Activated CD4-positive, alpha-beta memory T cell treated with anti-CD3 and anti-CD28 coated beads for 36 hours (primary cell): ENCODE data around the gene DNM2. TPM values are rescaled to one million over a fixed set of nuclear protein-coding genes. Genes with fewer than 3 reads are reported as not detected.
"Not testable (repeated sequence)": the region's sequence is repeated elsewhere in the genome, so short reads cannot be mapped to it uniquely, and the experiment has no call there.

Source experiments
- CTCF ChIA-PET: fragments of 350-600 bp; sonication (Branson Sonifier 250); formaldehyde crosslinking; loops from one replicate; lab custom pipeline; 2021; ENCODE audit warnings: antibody characterized with exemption, inconsistent platforms; lab: Charles Lee
- POLR2A ChIA-PET: fragments of 350-600 bp; sonication (Branson Sonifier 250); formaldehyde crosslinking; loops from one replicate; lab custom pipeline; 2021; ENCODE audit warnings: antibody characterized with exemption; lab: Charles Lee
- DNase-seq: peaks from one replicate; pipeline ENCODE4 v3.0.0-alpha.2; 2020
- H3K27ac Mint-ChIP-seq: one replicate; pipeline ENCODE4 v1.8.0; 2021; ENCODE audit warnings: mixed read lengths
- H3K27me3 Mint-ChIP-seq: one replicate; pipeline ENCODE4 v1.8.0; 2021; ENCODE audit warnings: mixed read lengths
- H3K36me3 Mint-ChIP-seq: one replicate; pipeline ENCODE4 v1.8.0; 2021; ENCODE audit warnings: mixed read lengths
- H3K4me1 Mint-ChIP-seq: one replicate; pipeline ENCODE4 v1.8.0; 2021; ENCODE audit warnings: low read depth, mixed read lengths
- H3K4me3 Mint-ChIP-seq: one replicate; pipeline ENCODE4 v1.8.0; 2021; ENCODE audit warnings: mild to moderate bottlenecking, mixed read lengths
- H3K9me3 Mint-ChIP-seq: one replicate; pipeline ENCODE4 v1.8.0; 2021; ENCODE audit warnings: mixed read lengths
- intact Hi-C: fragments of 100-400 bp; cut with micrococcal nuclease; formaldehyde crosslinking; loops from one replicate; pipeline ENCODE4 v1.15.1; 2023
- total RNA-seq, 2 experiments: library from RNA; stranded (reverse); gene quantifications; one replicate each; pipeline ENCODE4 v1.2.3, GENCODE V29; 2021

DNM2 gene
- total RNA-seq, 2 experiments from 2014 or later = 171 to 173 TPM

DNA sequence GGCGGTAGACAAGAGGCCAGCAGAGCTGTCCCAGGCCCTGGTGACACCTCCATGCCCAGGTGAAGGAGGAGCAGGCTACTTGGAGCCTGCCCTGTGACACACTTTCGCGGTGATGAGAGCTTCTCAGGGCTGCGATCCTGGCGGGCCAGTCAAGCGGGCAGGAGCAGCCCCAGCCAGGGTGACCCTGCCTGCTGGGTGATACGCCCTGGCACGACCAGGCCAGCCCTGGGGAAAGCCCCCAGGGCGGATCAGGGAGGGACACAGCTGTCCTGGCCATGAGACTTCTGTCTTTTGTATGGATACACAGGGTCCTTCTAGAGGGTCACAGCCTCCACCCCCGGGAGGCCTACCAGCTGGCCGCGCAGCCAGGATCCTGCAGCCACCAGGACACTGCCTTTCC, 13.1 kb downstream of the DNM2 start:
- no peaks in the 10 kb centered on the region for H3K9me3 Mint-ChIP-seq
- peak overlapping the region; percentile 26 for H3K4me3 Mint-ChIP-seq
- intact Hi-C loops = loop anchor here (1.0 kb wide), 2 partner anchors 28 to 66 kb away; no protein-coding TSS in a partner anchor
- H3K27ac Mint-ChIP-seq = peak overlapping the region; percentile 84
- DNase-seq = no peak
- peaks cover 10% of the 10 kb centered on the region for H3K36me3 Mint-ChIP-seq
- H3K4me1 Mint-ChIP-seq = peaks cover 50% of the 10 kb centered on the region
- ChIA-PET CTCF (interaction anchor here (0.6 to 2.2 kb wide), 4 partner anchors 13 to 318 kb away, joined by 3 to 14 read pairs (median 4); partner anchors contain the start of gene DNM2), POLR2A (interaction anchor here (0.7 to 1.7 kb wide), 3 partner anchors 11 to 29 kb away, joined by 3 to 7 read pairs (median 5); partner anchors contain the start of genes DNM2 and QTRT1)
- H3K27me3 Mint-ChIP-seq = no peaks in the 10 kb centered on the region

DNA sequence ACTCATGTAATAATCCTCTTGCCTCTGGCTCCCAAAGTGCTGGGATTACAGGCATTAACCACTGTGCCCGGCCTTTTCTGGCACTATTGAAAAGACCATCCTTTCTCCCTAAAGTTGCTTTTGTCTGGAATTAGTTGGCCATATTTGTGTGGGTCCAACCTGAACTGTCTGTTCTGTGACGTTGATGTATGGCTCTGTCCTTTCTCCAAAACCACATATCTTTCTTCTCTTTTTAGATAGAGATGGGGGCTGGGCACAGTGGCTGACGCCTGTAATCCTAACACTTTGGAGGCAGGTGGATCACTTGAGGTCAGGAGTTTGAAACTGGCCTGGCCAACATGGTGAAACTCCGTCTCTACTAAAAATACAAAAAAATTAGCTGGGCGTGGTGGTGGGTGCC, 17.9 kb downstream of the DNM2 start:
- no peak overlapping the region for H3K27ac Mint-ChIP-seq
- H3K4me3 Mint-ChIP-seq = no peak overlapping the region
- ChIA-PET POLR2A (no interaction called here), CTCF (interaction anchor here (0.8 to 1.3 kb wide), 2 partner anchors 34 to 36 kb away, joined by 3 to 4 read pairs; partner anchors contain the start of gene QTRT1)
- peaks cover 45% of the 10 kb centered on the region for H3K4me1 Mint-ChIP-seq
- H3K9me3 Mint-ChIP-seq = peaks cover 3% of the 10 kb centered on the region
- intact Hi-C loops = no loop called here
- no peaks in the 10 kb centered on the region for H3K27me3 Mint-ChIP-seq
- DNase-seq = no peak
- peaks cover 3% of the 10 kb centered on the region for H3K36me3 Mint-ChIP-seq

DNA sequence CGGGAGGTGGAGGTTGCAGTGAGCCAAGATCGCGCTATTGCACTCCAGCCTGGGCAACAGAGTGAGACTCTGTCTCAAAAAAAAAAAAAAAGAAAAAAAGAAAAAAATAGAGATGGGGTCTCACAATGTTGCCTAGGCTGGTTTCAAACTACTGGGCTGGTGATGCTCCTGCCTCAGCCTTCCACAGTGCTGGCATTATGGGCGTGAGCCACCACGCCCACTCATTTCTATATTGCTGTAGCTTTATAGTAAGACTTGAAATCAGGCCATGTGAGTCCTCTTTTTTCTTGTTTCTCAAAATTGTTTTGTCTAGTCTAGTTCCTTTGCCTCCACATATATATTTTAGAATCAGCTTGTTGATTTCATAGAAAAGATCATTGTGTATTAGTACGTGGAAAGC, 18.3 kb downstream of the DNM2 start:
- peaks cover 6% of the 10 kb centered on the region for H3K36me3 Mint-ChIP-seq

DNA sequence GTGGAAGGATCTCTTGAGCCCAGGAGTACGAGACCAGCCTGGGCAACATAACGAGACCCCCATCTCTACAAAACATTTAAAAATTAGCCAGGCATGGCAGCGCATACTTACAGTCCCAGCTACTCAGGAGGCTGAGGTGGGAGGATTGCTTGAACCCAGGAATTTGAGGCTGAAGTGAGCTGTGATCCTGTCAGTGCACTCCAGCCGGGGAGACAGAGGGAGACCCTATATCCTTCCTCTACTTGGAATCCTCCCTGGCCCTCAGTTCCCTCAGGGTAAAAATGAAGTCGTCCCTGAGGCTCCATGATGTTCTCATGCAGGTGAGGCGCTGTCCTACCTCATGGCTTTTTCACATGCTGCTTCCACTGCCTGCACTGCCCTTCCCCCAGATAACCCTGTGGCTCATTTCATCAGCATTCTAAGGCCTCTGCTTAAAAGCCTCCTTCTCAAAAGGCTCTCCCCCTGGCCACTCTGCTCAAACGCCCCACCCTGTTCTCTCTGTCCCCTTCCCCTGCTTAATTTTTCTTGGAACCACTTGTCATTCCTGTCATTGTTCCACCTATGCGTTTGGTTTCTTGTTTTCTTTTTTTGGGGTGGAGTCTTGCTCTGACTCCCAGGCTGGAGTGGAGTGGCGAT, 19.2 kb downstream of the DNM2 start:
- H3K9me3 Mint-ChIP-seq = peaks cover 3% of the 10 kb centered on the region
- no peak for DNase-seq
- CTCF ChIA-PET = interaction anchor here (1.3 kb wide), 1 partner anchor 35 kb away, joined by 3 read pairs; the partner anchor contains the start of gene QTRT1
- intact Hi-C loops = no loop called here
- no peak overlapping the region for H3K4me3 Mint-ChIP-seq
- H3K27ac Mint-ChIP-seq = no peak overlapping the region
- peaks cover 38% of the 10 kb centered on the region for H3K4me1 Mint-ChIP-seq
- POLR2A ChIA-PET = no interaction called here
- H3K36me3 Mint-ChIP-seq = peaks cover 6% of the 10 kb centered on the region
- no peaks in the 10 kb centered on the region for H3K27me3 Mint-ChIP-seq

More for the DNA sequence above, 18.3 kb downstream of the DNM2 start:
- Mint-ChIP-seq H3K9me3 (peaks cover 3% of the 10 kb centered on the region), H3K27me3 (no peaks in the 10 kb centered on the region), H3K4me3 (no peak overlapping the region), H3K27ac (no peak overlapping the region), H3K4me1 (peaks cover 43% of the 10 kb centered on the region)
- DNase-seq = no peak
- CTCF ChIA-PET = interaction anchor here (0.8 to 1.3 kb wide), 2 partner anchors 35 to 37 kb away, joined by 3 to 4 read pairs; partner anchors contain the start of gene QTRT1
- intact Hi-C loops = no loop called here
- POLR2A ChIA-PET = no interaction called here

DNA sequence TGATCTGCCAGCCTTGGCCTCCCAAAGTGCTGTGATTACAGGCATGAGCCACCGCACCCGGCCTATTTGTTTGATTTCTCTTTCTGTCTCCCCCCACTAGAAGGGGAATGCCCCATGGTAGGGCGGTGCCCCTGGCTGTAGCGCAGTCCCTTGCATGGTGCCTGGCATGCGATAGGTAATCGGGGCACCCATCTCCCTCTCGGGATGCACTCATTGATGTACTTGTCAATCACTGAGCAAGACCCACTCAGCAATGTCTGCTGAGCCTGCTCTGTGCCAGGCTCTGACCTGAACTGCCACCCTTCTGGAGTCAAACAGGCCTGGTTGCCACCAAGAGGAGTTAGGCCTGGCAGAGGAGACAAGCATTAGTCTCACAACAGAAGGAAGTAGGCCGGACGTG, 19.8 kb downstream of the DNM2 start:
- CTCF ChIA-PET = no interaction called here

DNA sequence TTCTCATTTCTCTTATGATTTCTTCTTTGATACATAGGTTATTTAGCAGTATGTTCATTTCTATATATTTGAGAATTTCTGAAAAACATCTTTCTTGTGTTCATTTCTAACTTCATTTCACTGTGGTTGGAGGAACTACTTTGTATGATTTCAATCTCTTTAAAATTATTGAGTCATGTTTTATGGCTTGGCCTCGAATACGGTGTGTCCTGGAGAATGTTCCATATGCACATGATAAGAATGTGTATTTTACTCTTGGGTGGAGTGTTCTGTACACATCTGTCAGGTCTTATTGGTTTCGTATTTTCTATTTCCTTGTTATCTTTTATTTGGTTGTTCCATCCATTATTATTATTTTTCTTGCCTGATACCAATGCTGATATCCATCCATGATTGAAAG, 22.9 kb downstream of the DNM2 start:
- peaks cover 3% of the 10 kb centered on the region for H3K9me3 Mint-ChIP-seq
- no peak for DNase-seq
- no peak overlapping the region for H3K4me3 Mint-ChIP-seq
- ChIA-PET POLR2A (no interaction called here), CTCF (interaction anchor here (0.6 kb wide), 1 partner anchor 38 kb away, joined by 3 read pairs; no protein-coding TSS in a partner anchor)
- intact Hi-C loops = no loop called here
- H3K27ac Mint-ChIP-seq = peak overlapping the region; percentile 5
- H3K36me3 Mint-ChIP-seq = peaks cover 6% of the 10 kb centered on the region
- H3K4me1 Mint-ChIP-seq = peaks cover 47% of the 10 kb centered on the region
- H3K27me3 Mint-ChIP-seq = no peaks in the 10 kb centered on the region

More for the DNA sequence above, 19.8 kb downstream of the DNM2 start:
- H3K27me3 Mint-ChIP-seq = no peaks in the 10 kb centered on the region
- POLR2A ChIA-PET = no interaction called here
- no peak for DNase-seq
- no peak overlapping the region for H3K27ac Mint-ChIP-seq
- peaks cover 40% of the 10 kb centered on the region for H3K4me1 Mint-ChIP-seq
- intact Hi-C loops = no loop called here
- H3K4me3 Mint-ChIP-seq = no peak overlapping the region
- H3K9me3 Mint-ChIP-seq = peaks cover 3% of the 10 kb centered on the region
- H3K36me3 Mint-ChIP-seq = peaks cover 6% of the 10 kb centered on the region

DNA sequence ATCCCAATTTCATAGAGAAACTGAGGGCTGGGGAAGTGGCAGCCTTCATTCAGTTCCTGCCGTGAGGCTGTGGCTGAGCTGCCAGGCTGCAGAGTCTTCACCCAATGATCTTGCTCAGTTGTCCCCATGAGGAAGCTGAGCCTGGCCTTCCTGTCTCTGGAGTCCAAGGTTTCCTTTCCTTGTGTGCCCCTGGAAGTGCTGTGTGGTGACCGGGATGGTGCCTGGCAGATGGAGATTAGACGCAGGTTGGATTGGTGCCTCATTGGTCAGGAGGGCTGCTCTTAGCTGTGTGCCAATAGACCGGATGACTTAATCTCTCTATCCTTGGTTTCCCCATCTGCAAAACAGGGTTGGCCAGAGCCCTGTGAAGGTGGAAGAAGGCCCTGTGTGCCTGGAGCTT, 24.6 kb downstream of the DNM2 start:
- no peaks in the 10 kb centered on the region for H3K27me3 Mint-ChIP-seq
- H3K27ac Mint-ChIP-seq = no peak overlapping the region
- peaks cover 3% of the 10 kb centered on the region for H3K9me3 Mint-ChIP-seq
- no peak for DNase-seq
- ChIA-PET CTCF (interaction anchor here (1.0 kb wide), 1 partner anchor 22 kb away, joined by 3 read pairs; no protein-coding TSS in a partner anchor), POLR2A (no interaction called here)
- H3K4me3 Mint-ChIP-seq = no peak overlapping the region
- intact Hi-C loops = no loop called here
- peaks cover 40% of the 10 kb centered on the region for H3K4me1 Mint-ChIP-seq
- peaks cover 6% of the 10 kb centered on the region for H3K36me3 Mint-ChIP-seq

DNA sequence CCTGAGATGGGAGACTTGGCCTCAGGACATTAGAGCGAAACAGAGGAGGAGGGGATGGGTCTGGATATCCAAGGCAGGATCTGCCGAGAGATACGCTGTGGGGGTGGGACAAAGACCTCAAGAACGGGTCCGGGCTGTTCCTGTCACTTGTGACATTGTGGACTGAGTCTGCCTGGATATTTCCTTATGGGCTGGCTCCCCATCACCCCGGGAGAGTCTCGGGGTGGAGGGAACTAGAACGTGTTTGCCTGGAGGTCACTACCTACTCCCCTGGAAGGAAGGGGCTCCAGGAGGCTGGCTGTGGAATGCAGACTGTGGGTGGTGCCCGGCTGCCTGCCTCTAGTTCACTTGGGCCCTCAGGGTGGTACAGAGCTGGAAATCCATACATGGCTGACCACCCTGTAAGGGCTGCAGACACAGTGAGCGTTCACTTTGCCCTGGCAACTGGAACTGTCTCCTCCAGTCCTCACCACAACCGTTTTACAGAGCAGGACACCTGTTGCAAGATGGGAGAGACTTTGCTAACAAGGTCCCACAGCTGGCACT, 26.4 kb downstream of the DNM2 start:
- ChIA-PET POLR2A (no interaction called here), CTCF (no interaction called here)
- intact Hi-C loops = no loop called here
- Mint-ChIP-seq H3K27ac (no peak overlapping the region), H3K27me3 (no peaks in the 10 kb centered on the region), H3K9me3 (peaks cover 3% of the 10 kb centered on the region), H3K4me1 (peaks cover 50% of the 10 kb centered on the region), H3K4me3 (no peak overlapping the region), H3K36me3 (peaks cover 6% of the 10 kb centered on the region)
- no peak for DNase-seq

DNA sequence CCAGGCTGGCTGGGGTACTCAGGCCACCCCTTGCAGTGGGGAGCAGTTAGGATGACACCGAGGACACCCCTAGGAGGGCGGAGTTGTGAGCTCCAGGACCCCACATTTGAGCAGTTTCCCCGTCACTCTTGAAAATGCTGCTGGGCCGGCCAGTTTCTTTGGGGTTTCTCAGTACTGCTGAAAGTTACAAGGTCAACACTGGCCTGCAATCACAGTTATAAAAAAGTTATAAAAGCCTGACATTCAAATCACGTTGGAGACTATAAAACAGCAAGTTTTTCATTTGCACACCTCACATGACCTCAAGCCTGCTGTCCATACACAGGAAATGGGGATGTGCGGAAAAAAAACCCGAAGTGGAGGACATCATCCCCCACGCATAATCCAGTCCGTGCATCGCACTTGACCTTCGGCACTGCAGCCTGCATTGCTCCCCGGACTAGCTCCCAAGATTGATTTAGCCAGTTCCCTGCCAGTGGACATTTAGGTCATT, 27.0 kb downstream of the DNM2 start:
- CTCF ChIA-PET = no interaction called here
- Mint-ChIP-seq H3K9me3 (peaks cover 3% of the 10 kb centered on the region), H3K36me3 (peaks cover 6% of the 10 kb centered on the region), H3K4me3 (no peak overlapping the region), H3K27me3 (no peaks in the 10 kb centered on the region), H3K27ac (no peak overlapping the region), H3K4me1 (peaks cover 53% of the 10 kb centered on the region)
- POLR2A ChIA-PET = no interaction called here
- DNase-seq = no peak
- intact Hi-C loops = no loop called here

DNA sequence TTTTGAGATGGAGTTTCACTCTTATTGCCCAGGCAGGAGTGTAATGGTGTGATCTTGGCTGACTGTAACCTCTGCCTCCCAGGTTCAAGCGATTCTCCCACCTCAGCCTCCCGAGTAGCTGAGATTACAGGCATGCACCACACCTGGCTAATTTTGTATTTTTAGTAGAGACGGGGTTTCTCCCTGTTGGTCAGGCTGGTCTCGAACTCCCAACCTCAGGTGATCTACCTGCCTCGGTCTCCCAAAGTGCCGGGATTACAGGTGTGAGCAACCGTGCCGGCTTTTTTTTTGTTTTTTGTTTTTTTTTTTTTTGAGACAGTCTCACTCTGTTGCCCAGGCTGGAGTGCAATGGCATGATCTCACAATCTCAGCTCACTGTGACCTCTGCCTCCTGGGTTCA, 28.6 kb downstream of the DNM2 start:
- DNase-seq, POLR2A ChIA-PET, H3K9me3 Mint-ChIP-seq, H3K27ac Mint-ChIP-seq, H3K36me3 Mint-ChIP-seq, H3K27me3 Mint-ChIP-seq, H3K4me3 Mint-ChIP-seq, intact Hi-C loops: not testable (repeated sequence)
- CTCF ChIA-PET = interaction anchor here (0.6 kb wide), 1 partner anchor 108 kb away, joined by 3 read pairs; no protein-coding TSS in a partner anchor
- peaks cover 57% of the 10 kb centered on the region for H3K4me1 Mint-ChIP-seq

DNA sequence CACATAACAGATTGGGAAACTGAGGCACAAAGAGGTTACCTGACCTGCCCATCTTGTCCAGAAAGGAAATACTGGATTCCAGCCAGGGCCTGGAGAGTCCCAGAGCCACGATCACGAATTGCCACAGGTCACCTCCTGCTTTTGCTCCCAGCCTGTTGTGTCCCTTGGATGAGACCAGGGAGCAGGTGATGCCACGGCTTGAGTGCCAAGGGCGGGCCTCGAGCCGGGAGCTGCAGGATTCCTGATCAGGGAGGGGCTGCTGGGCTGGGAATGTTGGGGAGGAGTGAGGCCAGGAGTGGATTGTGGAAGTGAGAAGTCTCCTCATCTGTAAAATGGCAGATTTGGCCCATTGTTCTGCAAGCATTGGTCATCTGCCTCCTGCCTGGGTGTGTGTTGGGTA, 29.4 kb downstream of the DNM2 start:
- ChIA-PET POLR2A (no interaction called here), CTCF (no interaction called here)
- no peak for DNase-seq
- Mint-ChIP-seq H3K4me3 (no peak overlapping the region), H3K27ac (no peak overlapping the region), H3K27me3 (no peaks in the 10 kb centered on the region), H3K4me1 (peaks cover 62% of the 10 kb centered on the region), H3K9me3 (no peaks in the 10 kb centered on the region), H3K36me3 (no peaks in the 10 kb centered on the region)
- intact Hi-C loops = no loop called here

DNA sequence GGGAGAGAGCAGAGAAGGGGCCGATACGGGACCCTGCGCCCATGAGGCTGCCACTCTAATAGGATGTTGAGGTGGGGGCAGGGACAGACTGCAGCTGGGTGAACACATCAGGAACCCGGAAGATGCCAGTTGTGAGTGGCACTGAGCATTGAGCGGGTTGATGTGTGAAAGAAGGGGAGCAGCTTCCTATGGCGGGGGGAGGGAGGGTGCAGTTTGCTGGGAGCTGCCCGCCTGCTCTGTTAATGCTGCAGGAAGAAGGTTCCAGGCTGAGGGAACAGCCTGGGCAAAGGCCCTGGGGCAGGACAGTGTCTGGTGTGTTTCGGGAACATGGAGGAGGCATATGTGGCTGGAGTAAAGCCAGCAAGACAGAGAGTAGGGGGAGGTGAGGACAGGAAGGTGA, 29.8 kb downstream of the DNM2 start:
- ChIA-PET CTCF (no interaction called here), POLR2A (no interaction called here)
- no peaks in the 10 kb centered on the region for H3K9me3 Mint-ChIP-seq
- no peaks in the 10 kb centered on the region for H3K36me3 Mint-ChIP-seq
- no peaks in the 10 kb centered on the region for H3K27me3 Mint-ChIP-seq
- no peak for DNase-seq
- no peak overlapping the region for H3K4me3 Mint-ChIP-seq
- peak overlapping the region; percentile 25 for H3K27ac Mint-ChIP-seq
- intact Hi-C loops = no loop called here
- H3K4me1 Mint-ChIP-seq = peaks cover 61% of the 10 kb centered on the region
